Heart right ventricle (tissue), 16 donors: Measurements from ENCODE around the gene ITGAD. TPM values are rescaled to one million over a fixed set of nuclear protein-coding genes. Genes with fewer than 3 reads are reported as not detected.

Experiments
- ATAC-seq, 8 donors: fragments of 200-7000 bp; cut with Tn5 transposase; one replicate each; pipeline ENCODE4 v1.9.1; 2020; ENCODE audit warnings: mild to moderate bottlenecking in 8 of 8, moderate library complexity in 8 of 8, moderate number of reproducible peaks in 1 of 8
- DNase-seq, 2 donors: peaks; one replicate each; pipeline ENCODE4 v3.0.0-alpha.2; 2020
- H3K27ac ChIP-seq, 10 donors: fragments of 200-600 bp; sonication (generic) in 2 of 10; one replicate each; pipeline versions ENCODE4 v1.5.0 to v1.8.0; 2020 to 2022; ENCODE audit warnings: mild to moderate bottlenecking in 3 of 10
- H3K27me3 ChIP-seq, 7 donors: fragments of 200-600 bp; one replicate each; pipeline ENCODE4 v1.8.0; 2021 to 2022; ENCODE audit warnings: mild to moderate bottlenecking in 2 of 7
- H3K36me3 ChIP-seq, 9 donors: fragments of 200-600 bp; sonication (generic) in 1 of 9; one replicate each; pipeline versions ENCODE4 v1.5.0 to v1.8.0; 2020 to 2022; ENCODE audit warnings: mild to moderate bottlenecking in 2 of 9
- H3K4me1 ChIP-seq, 9 donors: fragments of 200-600 bp; sonication (generic) in 1 of 9; one replicate each; pipeline versions ENCODE4 v1.5.0 to v1.8.0; 2020 to 2022; ENCODE audit warnings: mild to moderate bottlenecking in 4 of 9
- H3K4me3 ChIP-seq, 10 donors: fragments of 200-600 bp; sonication (generic) in 2 of 10; one replicate each; pipeline versions ENCODE4 v1.5.0 to v1.8.0; 2020 to 2022; ENCODE audit warnings: mild to moderate bottlenecking in 7 of 10, moderate library complexity in 2 of 10
- H3K9me3 ChIP-seq, 11 donors: fragments of 200-600 bp in 10 of 11; sonication (generic) in 2 of 11; one replicate each; pipeline versions ENCODE4 v1.5.0 to v1.8.0; 2013 to 2022; ENCODE audit warnings: mild to moderate bottlenecking in 2 of 11, control low read depth in 1 of 11, moderate library complexity in 1 of 11
- WGBS, 2 donors: extraction: QIAGEN DNeasy Blood & Tissue Kit; methylation state at CpG; one replicate each; pipeline ENCODE4 v1.1.7; 2013; ENCODE audit warnings: inconsistent platforms in 1 of 2; 5-methylcytosine and 5-hydroxymethylcytosine counted together
- intact Hi-C, 10 donors: fragments of 100-400 bp; cut with DNase I; formaldehyde crosslinking; loops; one replicate each; pipeline versions ENCODE4 v1.11.1 to v1.14.2; 2022
- polyA plus RNA-seq, 2 donors: library from polyadenylated mRNA; stranded (reverse); fragments of 200-250 nt; gene quantifications; one replicate each; pipeline ENCODE4 v1.2.3, GENCODE V29; 2013
- total RNA-seq, 10 donors: library from RNA; stranded (reverse); fragmentation: NEBNext Ultra II Directional in 3 of 10; extraction: Animal tissue kit (Norgen Biotek cat#: 25700) in 3 of 10; gene quantifications; one replicate each; pipeline versions ENCODE4 v1.2.1 to v1.2.4, GENCODE V29; 2021 to 2023
- TF ChIP-seq, protein P1 (sequence below), 9 donors: fragments of 200-600 bp; sonication (generic) in 2 of 9; IDR thresholded peaks; one replicate each; pipeline versions ENCODE4 v1.5.0 to v1.8.0; 2021 to 2022; ENCODE audit warnings: antibody characterized with exemption in 9 of 9, mild to moderate bottlenecking in 5 of 9, moderate library complexity in 1 of 9
- donor health status: Arrhythmogenic right ventricular cardiomyopathy.
- donor health status: ischemic (EF 13 %, LVEDD 7.1; RV severe dilation, severe dysfunction).
- donor health status: healthy with polysubstance abuse.
- donor health status: DM: no; HTN: yes; CAD: no.
- donor health status: DM: no; HTN: no; CAD: no.
- donor health status: ischemic (EF 25% LVEDD 6.9; RV normal size, moderate dysfunction).
- donor health status: ischemic (EF 25% LVEDD 5.7; RV mildly dilated, moderate dysfunction).
- donor health status: healthy.
- donor health status: DM: yes; HTN: yes; CAD: no.
- donor health status: Ischemic cardiomyopathy.
- donor health status: ischemic (EF 35%, LVEDD 5.7; RV mildly dilated, moderate dysfunction).
- donor health status: nonischemic (EF 11% LVEDD 7.7; RV severe dilation, severe dysfunction).
- donor health status: DM: yes; HTN: yes; CAD: no.
- donor health status: PGD.
- donor health status: ischemic (EF 29% LVEDD 5.4; RV normal size, mild dysfunction).
- donor health status: nonischemic (EF 23%, LVEDD 6.1; RV moderate dilation, normal function).

The ITGAD gene
- total and polyA plus RNA-seq, 12 donors, result 0.01 to 0.39 TPM; not detected in 10

DNA sequence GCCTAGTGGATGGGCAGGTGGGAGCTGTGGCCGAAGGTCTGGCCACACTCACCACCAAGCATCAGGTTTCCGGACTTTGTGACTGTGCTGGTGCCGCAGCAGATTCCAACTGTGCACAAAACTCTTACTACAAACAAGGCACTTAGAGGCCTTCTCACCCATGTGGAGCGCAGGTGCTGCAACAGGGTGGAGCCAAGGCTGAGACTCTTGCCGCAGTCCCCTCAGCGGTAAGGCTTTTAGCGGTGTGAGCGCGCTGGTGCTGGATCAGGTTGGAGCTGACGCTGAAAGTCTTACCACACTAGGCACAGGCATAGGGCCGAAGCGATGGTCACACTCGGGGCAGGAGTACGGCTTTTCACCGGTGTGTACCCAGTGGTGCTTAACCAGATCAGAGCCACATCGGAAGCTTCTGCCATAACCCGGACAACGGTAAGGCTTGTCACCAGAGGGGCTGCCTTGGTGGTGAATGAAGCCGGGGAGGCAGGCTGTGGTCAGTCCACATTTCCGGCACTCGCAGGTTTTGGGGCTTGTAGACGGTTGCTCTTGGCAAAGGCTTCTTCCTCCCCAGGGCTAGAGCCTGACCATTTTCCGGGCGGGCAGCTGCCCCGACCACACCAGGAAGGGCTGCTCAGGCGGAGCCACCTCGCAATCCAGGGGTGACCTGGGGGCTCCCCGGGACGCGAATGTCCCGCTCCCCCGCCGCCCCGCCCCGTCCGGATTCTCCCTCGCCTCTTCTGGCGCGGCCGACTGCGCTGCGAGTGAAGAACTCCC, 65.1 kb downstream of the ITGAD start:
- no peaks in the 10 kb centered on the region for H3K9me3 ChIP-seq
- peak overlapping the region; percentile 95 to 100 (median 98) for H3K27ac ChIP-seq
- TF ChIP-seq, protein P1, sequence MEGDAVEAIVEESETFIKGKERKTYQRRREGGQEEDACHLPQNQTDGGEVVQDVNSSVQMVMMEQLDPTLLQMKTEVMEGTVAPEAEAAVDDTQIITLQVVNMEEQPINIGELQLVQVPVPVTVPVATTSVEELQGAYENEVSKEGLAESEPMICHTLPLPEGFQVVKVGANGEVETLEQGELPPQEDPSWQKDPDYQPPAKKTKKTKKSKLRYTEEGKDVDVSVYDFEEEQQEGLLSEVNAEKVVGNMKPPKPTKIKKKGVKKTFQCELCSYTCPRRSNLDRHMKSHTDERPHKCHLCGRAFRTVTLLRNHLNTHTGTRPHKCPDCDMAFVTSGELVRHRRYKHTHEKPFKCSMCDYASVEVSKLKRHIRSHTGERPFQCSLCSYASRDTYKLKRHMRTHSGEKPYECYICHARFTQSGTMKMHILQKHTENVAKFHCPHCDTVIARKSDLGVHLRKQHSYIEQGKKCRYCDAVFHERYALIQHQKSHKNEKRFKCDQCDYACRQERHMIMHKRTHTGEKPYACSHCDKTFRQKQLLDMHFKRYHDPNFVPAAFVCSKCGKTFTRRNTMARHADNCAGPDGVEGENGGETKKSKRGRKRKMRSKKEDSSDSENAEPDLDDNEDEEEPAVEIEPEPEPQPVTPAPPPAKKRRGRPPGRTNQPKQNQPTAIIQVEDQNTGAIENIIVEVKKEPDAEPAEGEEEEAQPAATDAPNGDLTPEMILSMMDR (IDR thresholded peaks at IDR 0.05), result peak in 2 of 9 donors; percentile 26 to 30
- H3K36me3 ChIP-seq, result peaks cover 0 to 22% (median 11%) of the 10 kb centered on the region in 9 donors
- intact Hi-C loops, result loop anchor here in 5 of 10 donors (2.0 to 10.0 kb wide), 7 partner anchors 51 to 501 kb away; partner anchors contain the start of genes FUS (in 3 of the 5), KAT8 (in 1 of the 5), RUSF1 (in 1 of the 5) and SETD1A (in 1 of the 5)
- peak in 7 of 8 donors; percentile 0 to 10 (median 3) for ATAC-seq
- H3K4me3 ChIP-seq, result peak overlapping the region; percentile 37 to 90 (median 75)
- H3K27me3 ChIP-seq, result no peaks in the 10 kb centered on the region
- peak; percentile 59 to 62 for DNase-seq
- WGBS, 2 donors, result 1 to 3% methylated on average over 42 of the region's 42 CpGs
- peaks cover 11 to 63% (median 56%) of the 10 kb centered on the region in 9 donors for H3K4me1 ChIP-seq

DNA sequence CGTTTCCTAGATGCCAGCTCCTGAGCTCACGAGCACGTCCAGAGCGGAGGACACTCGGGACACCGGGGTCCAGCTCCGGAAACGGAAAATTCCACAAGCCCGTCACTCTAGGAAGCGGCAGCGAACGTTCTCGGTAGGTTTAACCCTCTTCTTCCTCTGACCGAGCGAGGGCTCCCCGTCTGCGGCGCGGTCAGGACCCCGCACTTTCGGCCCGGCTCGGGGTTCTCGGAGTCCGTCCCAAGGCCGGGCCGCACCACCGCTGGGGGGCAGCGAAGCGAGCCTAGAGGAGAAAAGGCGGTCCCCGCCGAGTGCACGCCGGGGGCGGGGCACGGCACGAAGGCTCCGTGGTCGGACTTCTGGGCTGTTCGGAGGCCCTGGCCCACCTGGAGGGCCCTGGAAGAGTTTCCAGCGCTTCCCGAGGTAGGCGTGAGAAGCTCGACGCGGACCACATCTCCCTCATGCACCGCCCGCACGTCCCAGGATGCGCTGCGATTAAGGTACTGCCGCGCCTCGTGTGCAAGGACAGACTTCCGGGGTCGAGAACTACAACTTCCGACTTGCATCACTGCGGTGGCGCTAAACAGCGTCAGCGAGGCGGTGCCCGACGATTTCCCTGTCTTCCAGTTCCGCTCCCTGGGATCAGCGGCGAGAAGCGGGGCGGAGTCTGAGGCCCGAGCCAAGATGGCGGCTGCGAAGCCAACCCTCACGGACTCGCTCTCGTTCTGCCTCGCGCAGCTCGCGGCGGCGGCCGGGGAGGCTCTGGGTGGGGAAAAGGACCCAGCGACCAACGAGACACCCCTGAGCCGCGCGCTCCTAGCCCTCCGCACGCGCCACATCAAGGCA, 65.9 kb downstream of the ITGAD start, which contains the start of gene ARMC5:
ARMC5 (plus strand) TSS at position 658 of the 843 bp plus-strand sequence; CDS start at position 682, 24 bp downstream.
- DNase-seq, result peak; percentile 97 to 98
- Histone ChIP-seq H3K9me3 (no peaks in the 10 kb centered on the region), H3K4me1 (peaks cover 10 to 55% (median 48%) of the 10 kb centered on the region in 9 donors), H3K36me3 (peaks cover 0 to 30% (median 16%) of the 10 kb centered on the region in 9 donors), H3K4me3 (peak within 1 kb of the TSS; percentile 37 to 90 (median 75)), H3K27me3 (no peaks in the 10 kb centered on the region), H3K27ac (peak within 1 kb of the TSS; percentile 95 to 100 (median 98))
- TF ChIP-seq, protein P1 (IDR thresholded peaks at IDR 0.05), result peak; percentile 19 to 83 (median 61)
- WGBS, 2 donors, result 0% methylated on average over 81 to 91 of the region's 91 CpGs
- ATAC-seq, result peak; percentile 87 to 93 (median 90)
- intact Hi-C loops, result loop anchor here in 5 of 10 donors (1.0 to 10.0 kb wide), 8 partner anchors 50 to 502 kb away; partner anchors contain the start of genes FUS (in 3 of the 5), KAT8 (in 1 of the 5), RUSF1 (in 1 of the 5) and SETD1A (in 1 of the 5)

DNA sequence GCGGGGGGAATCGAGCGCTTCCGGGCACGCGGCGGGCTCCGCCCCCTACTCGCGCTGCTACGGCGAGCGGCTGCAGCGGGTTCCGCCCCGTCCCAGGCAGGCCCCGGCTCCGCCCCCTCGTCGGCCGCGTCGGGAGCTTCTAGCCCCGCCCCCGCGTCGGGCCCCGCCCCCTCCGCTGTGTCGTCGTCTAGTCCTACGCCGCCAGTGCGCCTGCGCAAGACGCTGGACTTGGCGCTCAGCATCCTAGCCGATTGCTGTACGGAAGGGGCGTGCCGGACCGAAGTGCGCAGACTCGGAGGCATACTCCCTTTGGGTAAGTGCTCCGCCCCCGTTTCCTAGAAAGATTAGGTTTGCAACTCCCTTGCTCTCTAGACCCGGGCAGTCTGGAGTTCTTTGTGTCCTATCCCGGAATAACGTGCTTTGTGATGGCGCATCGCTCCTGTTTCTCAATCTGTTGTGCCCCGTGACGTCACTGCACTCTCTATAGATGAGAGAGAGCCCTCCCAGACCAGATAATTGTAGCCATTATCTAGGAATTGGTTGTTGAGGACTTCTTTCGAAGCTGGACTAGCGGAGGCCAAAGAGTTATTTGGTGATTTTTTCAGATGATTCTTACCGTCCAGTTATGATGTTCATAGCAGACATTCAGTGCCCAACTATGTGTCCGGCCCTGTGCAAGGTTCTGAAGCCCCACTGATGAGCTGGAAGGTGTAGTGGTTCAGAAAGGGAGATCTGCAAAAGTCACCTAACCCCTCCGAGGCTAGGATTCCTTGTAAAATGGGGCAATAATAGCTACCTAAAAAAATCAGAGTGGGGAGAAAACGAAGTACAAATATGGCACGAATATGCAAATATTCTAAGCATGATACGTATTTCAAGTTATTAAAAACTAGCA, 66.8 kb downstream of the ITGAD start:
- H3K36me3 ChIP-seq, result peaks cover 0 to 39% (median 22%) of the 10 kb centered on the region in 9 donors
- WGBS, 2 donors, result 2 to 3% methylated on average over 53 to 61 of the region's 61 CpGs
- H3K4me1 ChIP-seq, result peaks cover 9 to 48% (median 43%) of the 10 kb centered on the region in 9 donors
- TF ChIP-seq, protein P1 (IDR thresholded peaks at IDR 0.05), result no peak
- ATAC-seq (peak; percentile 88 to 95 (median 92)), DNase-seq (peak; percentile 100)
- no peaks in the 10 kb centered on the region for H3K27me3 ChIP-seq
- H3K4me3 ChIP-seq, result peak overlapping the region; percentile 37 to 90 (median 75)
- H3K27ac ChIP-seq, result peak overlapping the region; percentile 95 to 100 (median 98)
- intact Hi-C loops, result loop anchor here in 7 of 10 donors (1.0 to 10.0 kb wide), 11 partner anchors 42 to 503 kb away; partner anchors contain the start of genes FUS (in 3 of the 7), ZNF267 (in 3 of the 7), RUSF1 (in 2 of the 7) and KAT8 (in 1 of the 7)
- no peaks in the 10 kb centered on the region for H3K9me3 ChIP-seq
